Panc1 (cell line): ENCODE data around the gene RPN2. TPM values are rescaled to one million over a fixed set of nuclear protein-coding genes. Genes with fewer than 3 reads are reported as not detected.

Source experiments
- ATAC-seq: fragments of 200-7000 bp; cut with Tn5 transposase; 2 replicates; pipeline ENCODE4 v1.9.1; 2020; ENCODE audit warnings: mild to moderate bottlenecking, moderate library complexity
- BruUV-seq: library from RNA; stranded (reverse); fragments of 400-500 nt; replicated peaks from 2 replicates; lab custom pipeline; 2021; lab: Mats Ljungman, UMichigan
- CTCF ChIA-PET: fragments of 300-600 bp; sonication (Branson Sonifier 250); formaldehyde crosslinking; loops from one replicate; lab custom pipeline; 2022; ENCODE audit warnings: antibody characterized with exemption; lab: Charles Lee
- POLR2A ChIA-PET: fragments of 300-600 bp; sonication (Branson Sonifier 250); formaldehyde crosslinking; loops from one replicate; lab custom pipeline; 2022; ENCODE audit warnings: antibody characterized with exemption; lab: Charles Lee
- DNase-seq: peaks from one replicate; pipeline ENCODE4 v3.0.0-alpha.2; 2010; ENCODE audit warnings: low read depth, low spot score
- H3K27ac ChIP-seq: 2 replicates; pipeline ENCODE4 v1.5.1; 2011; ENCODE audit warnings: mild to moderate bottlenecking, low read length, inconsistent platforms
- H3K27me3 ChIP-seq: fragments of 200-500 bp; sonication (Bioruptor generic); 2 replicates; pipeline ENCODE4 v1.6.0; 2014; ENCODE audit warnings: low read length, inconsistent platforms; ENCODE audit not compliant: control insufficient read depth, insufficient read depth
- H3K36me3 ChIP-seq: fragments of 200-500 bp; sonication (Bioruptor generic); 2 replicates; pipeline ENCODE4 v1.5.1; 2014; ENCODE audit warnings: inconsistent platforms, mild to moderate bottlenecking, low read length, moderate library complexity; ENCODE audit not compliant: control insufficient read depth, insufficient read depth
- H3K4me1 ChIP-seq: 2 replicates; pipeline ENCODE4 v1.5.1; 2011; ENCODE audit warnings: inconsistent platforms, mild to moderate bottlenecking, low read length, moderate library complexity; ENCODE audit not compliant: control insufficient read depth, insufficient read depth
- H3K4me3 ChIP-seq, 2 experiments: 2 replicates each; pipeline ENCODE4 v1.5.1; 2011 to 2012; ENCODE audit warnings: low read depth in 2 of 2, low read length in 2 of 2, mild to moderate bottlenecking in 2 of 2, inconsistent platforms in 1 of 2, moderate library complexity in 1 of 2
- H3K9me3 ChIP-seq: fragments of 200-500 bp; sonication (Bioruptor generic); 2 replicates; pipeline ENCODE4 v1.5.1; 2014; ENCODE audit warnings: low read depth, mild to moderate bottlenecking, inconsistent platforms, low read length, moderate library complexity; ENCODE audit not compliant: control insufficient read depth, insufficient read depth
- POLR2AphosphoS5 ChIP-seq: IDR thresholded peaks from 2 replicates; pipeline ENCODE4 v1.6.1; 2012; ENCODE audit warnings: mild to moderate bottlenecking, low read depth, low read length, moderate library complexity
- SIN3A ChIP-seq: IDR thresholded peaks from 2 replicates; pipeline ENCODE4 v1.6.1; 2012; ENCODE audit warnings: low read depth, mild to moderate bottlenecking, low read length, moderate library complexity, borderline replicate concordance; ENCODE audit not compliant: insufficient read depth
- TCF7L2 ChIP-seq: IDR thresholded peaks from 2 replicates; pipeline ENCODE4 v1.6.1; 2011; ENCODE audit warnings: mild to moderate bottlenecking, low read depth, low read length, inconsistent platforms
- in situ Hi-C: cut with HindIII; loops from 2 replicates; pipeline ENCODE4 v1.10.0; 2016; ENCODE audit warnings: low sequenced_read_pairs, low pct_unique_long_range_greater_than_20kb
- intact Hi-C: fragments of 100-400 bp; cut with micrococcal nuclease; formaldehyde crosslinking; loops from one replicate; pipeline ENCODE4 v1.10.0; 2022; ENCODE audit not compliant: unreplicated experiment
- total RNA-seq: library from RNA; stranded (reverse); gene quantifications from one replicate; pipeline ENCODE4 v1.2.1, GENCODE V29; 2021; ENCODE audit not compliant: unreplicated experiment
- TF ChIP-seq, protein P1 (sequence below): fragments of 450-650 bp; IDR thresholded peaks from 2 replicates; pipeline ENCODE4 v1.5.1; 2017; ENCODE audit warnings: mild to moderate bottlenecking
- TF ChIP-seq, protein P2 (sequence below), 2 experiments: IDR thresholded peaks; 2 replicates each; pipeline ENCODE4 v1.6.1; 2011 to 2012; ENCODE audit warnings: low read depth in 2 of 2, control low read depth in 1 of 2, low read length in 1 of 2, mild to moderate bottlenecking in 1 of 2, moderate library complexity in 1 of 2; ENCODE audit not compliant: insufficient read depth in 1 of 2

RPN2 gene
- total RNA-seq, 1 experiment from 2014 or later: 250 TPM

DNA sequence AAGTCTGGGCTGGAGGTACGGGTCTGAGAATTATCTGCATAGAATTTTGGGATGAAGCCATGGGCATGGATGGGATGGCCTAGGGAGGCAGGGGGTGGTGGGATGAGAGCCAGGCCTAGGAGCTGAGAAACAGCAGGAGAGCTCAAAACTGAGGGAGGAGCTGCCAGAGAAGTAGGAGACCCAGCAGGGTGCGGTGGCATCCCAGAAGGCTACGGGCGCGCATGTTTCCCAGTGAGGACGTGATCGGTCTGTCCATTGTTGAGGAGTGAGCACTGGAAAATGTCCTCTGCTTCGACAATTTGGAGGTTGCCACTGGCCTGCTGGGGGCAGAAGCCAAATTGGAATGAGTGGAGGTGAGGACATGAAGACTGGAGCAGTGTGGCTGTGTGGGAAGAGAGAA is 14.7 kb downstream of the RPN2 start:
- TF ChIP-seq SIN3A (no peak), TCF7L2 (no peak), POLR2AphosphoS5 (no peak)
- TF ChIP-seq, protein P1, sequence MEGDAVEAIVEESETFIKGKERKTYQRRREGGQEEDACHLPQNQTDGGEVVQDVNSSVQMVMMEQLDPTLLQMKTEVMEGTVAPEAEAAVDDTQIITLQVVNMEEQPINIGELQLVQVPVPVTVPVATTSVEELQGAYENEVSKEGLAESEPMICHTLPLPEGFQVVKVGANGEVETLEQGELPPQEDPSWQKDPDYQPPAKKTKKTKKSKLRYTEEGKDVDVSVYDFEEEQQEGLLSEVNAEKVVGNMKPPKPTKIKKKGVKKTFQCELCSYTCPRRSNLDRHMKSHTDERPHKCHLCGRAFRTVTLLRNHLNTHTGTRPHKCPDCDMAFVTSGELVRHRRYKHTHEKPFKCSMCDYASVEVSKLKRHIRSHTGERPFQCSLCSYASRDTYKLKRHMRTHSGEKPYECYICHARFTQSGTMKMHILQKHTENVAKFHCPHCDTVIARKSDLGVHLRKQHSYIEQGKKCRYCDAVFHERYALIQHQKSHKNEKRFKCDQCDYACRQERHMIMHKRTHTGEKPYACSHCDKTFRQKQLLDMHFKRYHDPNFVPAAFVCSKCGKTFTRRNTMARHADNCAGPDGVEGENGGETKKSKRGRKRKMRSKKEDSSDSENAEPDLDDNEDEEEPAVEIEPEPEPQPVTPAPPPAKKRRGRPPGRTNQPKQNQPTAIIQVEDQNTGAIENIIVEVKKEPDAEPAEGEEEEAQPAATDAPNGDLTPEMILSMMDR: no peak
- TF ChIP-seq, protein P2, sequence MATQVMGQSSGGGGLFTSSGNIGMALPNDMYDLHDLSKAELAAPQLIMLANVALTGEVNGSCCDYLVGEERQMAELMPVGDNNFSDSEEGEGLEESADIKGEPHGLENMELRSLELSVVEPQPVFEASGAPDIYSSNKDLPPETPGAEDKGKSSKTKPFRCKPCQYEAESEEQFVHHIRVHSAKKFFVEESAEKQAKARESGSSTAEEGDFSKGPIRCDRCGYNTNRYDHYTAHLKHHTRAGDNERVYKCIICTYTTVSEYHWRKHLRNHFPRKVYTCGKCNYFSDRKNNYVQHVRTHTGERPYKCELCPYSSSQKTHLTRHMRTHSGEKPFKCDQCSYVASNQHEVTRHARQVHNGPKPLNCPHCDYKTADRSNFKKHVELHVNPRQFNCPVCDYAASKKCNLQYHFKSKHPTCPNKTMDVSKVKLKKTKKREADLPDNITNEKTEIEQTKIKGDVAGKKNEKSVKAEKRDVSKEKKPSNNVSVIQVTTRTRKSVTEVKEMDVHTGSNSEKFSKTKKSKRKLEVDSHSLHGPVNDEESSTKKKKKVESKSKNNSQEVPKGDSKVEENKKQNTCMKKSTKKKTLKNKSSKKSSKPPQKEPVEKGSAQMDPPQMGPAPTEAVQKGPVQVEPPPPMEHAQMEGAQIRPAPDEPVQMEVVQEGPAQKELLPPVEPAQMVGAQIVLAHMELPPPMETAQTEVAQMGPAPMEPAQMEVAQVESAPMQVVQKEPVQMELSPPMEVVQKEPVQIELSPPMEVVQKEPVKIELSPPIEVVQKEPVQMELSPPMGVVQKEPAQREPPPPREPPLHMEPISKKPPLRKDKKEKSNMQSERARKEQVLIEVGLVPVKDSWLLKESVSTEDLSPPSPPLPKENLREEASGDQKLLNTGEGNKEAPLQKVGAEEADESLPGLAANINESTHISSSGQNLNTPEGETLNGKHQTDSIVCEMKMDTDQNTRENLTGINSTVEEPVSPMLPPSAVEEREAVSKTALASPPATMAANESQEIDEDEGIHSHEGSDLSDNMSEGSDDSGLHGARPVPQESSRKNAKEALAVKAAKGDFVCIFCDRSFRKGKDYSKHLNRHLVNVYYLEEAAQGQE (IDR thresholded peaks at IDR 0.05; ENCODE audit: insufficient read depth in 1 of 2, low read depth in 2 of 2, low read length in 1 of 2): no peak
- BruUV-seq: no TSS peak
- intact Hi-C loops: no loop called here
- ATAC-seq (no peak), DNase-seq (no peak)
- POLR2A ChIA-PET: no interaction called here
- H3K27ac ChIP-seq: no peak overlapping the region
- H3K9me3 ChIP-seq: no peaks in the 10 kb centered on the region
- no peaks in the 10 kb centered on the region; the same call in 1 of the 2 replicates for H3K4me1 ChIP-seq
- CTCF ChIA-PET: interaction anchor here (0.6 kb wide), 1 partner anchor 784 kb away, joined by 3 read pairs; no protein-coding TSS in a partner anchor
- H3K36me3 ChIP-seq: peaks cover 11% of the 10 kb centered on the region
- H3K4me3 ChIP-seq: no peak overlapping the region
- in situ Hi-C loops: no loop called here
- no peaks in the 10 kb centered on the region for H3K27me3 ChIP-seq

DNA sequence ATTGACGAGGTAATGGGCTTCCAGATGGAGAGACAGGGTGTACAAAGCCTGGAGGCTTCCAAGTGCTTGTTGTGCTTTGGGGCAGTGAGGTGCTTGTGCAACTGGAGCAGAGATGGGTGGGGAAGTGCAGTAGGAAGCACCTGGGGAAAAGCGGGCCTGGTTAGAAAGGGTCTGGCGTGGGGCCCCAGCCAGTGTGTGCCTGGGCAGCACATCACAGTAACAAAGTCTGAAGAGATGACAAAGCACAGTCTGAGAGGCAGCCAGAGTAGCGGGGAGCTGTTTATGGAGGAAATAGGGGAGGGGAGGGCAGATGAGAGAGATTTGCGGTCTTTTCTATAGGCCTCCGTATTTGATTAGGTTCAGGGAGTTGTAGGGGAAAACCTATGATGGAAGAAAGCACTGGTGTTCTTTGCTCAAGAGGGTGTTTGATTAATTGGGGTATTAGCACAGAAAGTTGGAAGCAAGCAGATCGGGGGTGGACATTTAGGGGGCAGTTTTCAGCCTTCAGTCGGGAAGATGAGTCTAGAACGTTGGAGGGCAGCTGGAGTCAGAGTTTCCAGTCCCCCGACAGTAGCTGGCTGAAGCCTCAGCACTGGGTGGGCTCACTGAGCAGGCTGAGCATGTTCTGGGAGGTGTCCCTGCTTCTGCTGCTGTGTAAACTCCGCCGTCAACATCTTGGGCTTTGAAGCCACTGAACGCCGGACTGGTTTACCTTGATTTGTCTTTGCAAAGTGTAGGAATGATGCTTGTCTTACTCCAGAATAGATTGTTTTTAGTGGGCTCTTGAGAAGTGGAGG is 15.7 kb downstream of the RPN2 start:
- DNase-seq (no peak), ATAC-seq (0 out of 2 replicates have a peak, but pooled peaks have one; percentile 4)
- BruUV-seq: no TSS peak
- no peaks in the 10 kb centered on the region for H3K9me3 ChIP-seq
- H3K27ac ChIP-seq: no peak overlapping the region
- no peaks in the 10 kb centered on the region for H3K27me3 ChIP-seq
- peaks cover 8% of the 10 kb centered on the region for H3K36me3 ChIP-seq
- H3K4me3 ChIP-seq: no peak overlapping the region
- intact Hi-C loops: no loop called here
- H3K4me1 ChIP-seq: no peaks in the 10 kb centered on the region; the same call in 1 of the 2 replicates
- TF ChIP-seq TCF7L2 (no peak), POLR2AphosphoS5 (no peak), SIN3A (no peak)
- TF ChIP-seq, protein P1: no peak
- TF ChIP-seq, protein P2 (IDR thresholded peaks at IDR 0.05; ENCODE audit: insufficient read depth in 1 of 2, low read depth in 2 of 2, low read length in 1 of 2): no peak
- in situ Hi-C loops: no loop called here
- CTCF ChIA-PET: interaction anchor here (1.1 kb wide), 1 partner anchor 13 kb away, joined by 3 read pairs; no protein-coding TSS in a partner anchor
- POLR2A ChIA-PET: no interaction called here
